Endometrial microvascular endothelial cells (primary cell): ENCODE measurements around the gene HEXD. TPM values are rescaled to one million over a fixed set of nuclear protein-coding genes. Genes with fewer than 3 reads are reported as not detected.
"Not testable (repeated sequence)": the region's sequence is repeated elsewhere in the genome, so short reads cannot be mapped to it uniquely, and the experiment has no call there.

ENCODE experiments used
- in situ Hi-C: cut with HindIII; loops from 2 replicates; pipeline ENCODE4 v1.10.0; 2017; ENCODE audit warnings: low sequenced_read_pairs, low pct_unique_long_range_greater_than_20kb; ENCODE audit errors: inconsistent ontology term
- total RNA-seq: library from RNA; depleted of rRNA; stranded (reverse); fragments of >200 nt; gene quantifications from one replicate; pipeline ENCODE4 v1.2.3, GENCODE V29; 2015; ENCODE audit errors: inconsistent ontology term

HEXD gene
- total RNA-seq, result 31.4 TPM

DNA sequence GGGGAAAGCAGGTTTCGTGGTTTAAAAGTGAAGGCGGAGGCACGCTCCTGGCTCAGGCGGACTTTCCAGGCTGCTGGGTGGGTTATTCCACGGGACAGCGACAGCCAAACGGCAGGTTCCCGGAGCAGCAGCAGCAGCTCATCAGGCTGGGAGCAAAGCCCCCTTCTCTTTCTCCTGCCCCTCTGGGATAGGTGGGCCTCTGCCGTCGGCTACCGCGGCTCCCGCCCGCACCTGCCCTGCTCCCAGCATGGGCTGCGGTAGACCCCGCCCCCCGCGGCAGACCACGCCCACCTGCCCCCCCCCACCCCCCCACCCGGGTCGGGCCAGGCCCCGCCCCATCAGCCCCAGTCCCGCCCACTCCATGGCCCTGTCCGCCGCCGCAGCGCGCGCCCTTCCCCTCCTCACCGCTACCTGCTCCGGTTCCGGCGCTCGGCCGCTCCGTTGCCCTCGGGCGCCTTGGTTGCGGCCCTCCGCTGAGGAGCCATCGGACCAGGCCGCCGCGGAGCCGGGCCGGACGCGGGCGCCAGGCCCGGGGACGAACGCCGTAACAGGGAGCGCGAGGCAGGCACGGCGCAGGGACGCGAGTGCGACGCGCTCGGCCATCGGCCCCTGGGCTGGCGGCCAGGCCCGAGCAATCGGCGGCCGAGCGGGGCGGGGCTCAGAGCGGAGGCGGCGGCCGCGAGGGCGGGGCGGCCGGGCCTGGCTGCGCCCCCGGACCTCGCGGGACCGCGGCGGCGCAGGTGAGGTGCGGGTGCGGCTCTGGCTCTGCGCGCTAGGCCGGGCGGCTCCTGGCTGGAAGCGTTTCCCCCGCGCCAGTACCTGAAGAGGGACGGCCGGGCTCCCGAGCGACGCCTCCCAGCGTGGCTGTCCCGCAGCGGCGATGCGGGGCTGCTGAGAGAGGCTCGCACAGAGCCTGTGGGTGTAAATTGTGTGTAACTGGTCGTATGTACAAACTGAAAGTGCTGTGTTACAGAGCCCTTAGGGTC, at the start of gene HEXD, which contains the start of gene OGFOD3:
Gene HEXD (plus strand): TSS at position 347 of the 986 bp plus-strand sequence. CDS start 1,453 bp downstream, outside the sequence.
Gene OGFOD3 (minus strand): TSS at position 586 of the 986 bp plus-strand sequence. CDS start 101 bp downstream, at position 485.
- in situ Hi-C loops, result loop anchor here (10.0 kb wide), 1 partner anchor 117 kb away; no protein-coding TSS in a partner anchor

DNA sequence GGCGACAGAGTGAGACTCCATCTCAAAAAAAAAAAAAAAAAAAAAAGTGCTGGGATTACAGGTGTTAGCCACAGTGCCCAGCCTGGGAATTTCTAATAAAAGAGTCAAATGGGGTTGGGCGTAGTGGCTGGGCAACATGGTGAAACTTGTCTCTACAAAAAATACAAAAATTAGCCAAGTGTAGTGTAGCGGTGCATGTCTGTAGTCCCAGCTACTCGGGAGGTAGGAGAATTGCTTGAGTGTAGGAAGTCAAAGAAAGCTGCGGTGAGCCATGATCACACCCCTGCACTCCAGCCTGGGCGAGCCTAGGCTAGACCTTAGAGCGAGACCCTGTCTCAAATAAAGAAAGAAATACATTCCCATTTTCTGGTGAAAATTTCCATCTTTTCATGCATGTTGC, 48.9 kb upstream of the HEXD start:
- in situ Hi-C loops, result no loop called here

DNA sequence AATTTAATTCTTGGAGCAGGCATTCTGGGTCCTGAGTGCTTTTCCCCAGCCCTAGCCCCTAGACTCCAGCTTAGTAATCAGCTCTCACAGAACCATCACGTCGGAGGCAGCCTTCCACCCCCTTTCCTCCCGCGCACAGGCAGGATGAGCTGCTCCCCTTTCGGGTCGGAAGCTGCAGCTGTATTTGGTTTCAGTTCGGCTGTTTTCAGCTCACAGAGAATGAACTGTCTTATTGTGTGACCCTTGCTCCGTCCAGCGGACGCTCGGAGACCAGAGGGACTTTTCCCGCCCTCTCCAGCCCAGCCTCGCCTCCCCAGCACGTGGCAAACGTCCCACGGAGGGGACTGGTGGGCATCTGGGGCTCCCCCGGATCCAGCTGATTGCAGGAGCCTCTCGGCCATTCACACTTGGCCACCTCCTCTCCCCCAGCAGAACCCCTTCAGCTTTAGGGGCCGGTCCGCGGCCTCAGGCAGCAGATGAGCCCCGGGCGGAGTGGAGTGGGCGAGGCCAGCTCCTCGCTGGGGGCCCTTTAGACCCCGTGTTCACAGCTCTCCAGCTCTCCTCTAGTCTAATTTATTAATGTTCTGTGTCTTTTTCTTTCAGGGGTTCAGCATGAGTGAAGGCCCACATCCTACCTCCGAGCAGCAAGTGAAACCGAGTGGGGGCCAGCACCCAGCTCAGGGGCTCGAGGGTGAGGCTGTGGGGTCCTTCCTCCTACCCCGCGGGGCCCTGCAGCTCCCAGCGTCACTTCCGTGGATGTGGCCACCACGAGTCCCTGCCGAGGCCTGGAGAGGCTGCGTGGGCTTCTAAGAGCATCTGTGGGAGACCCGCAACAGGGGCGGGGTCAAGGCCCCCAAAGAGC, 47.4 kb upstream of the HEXD start:
- in situ Hi-C loops, result no loop called here

DNA sequence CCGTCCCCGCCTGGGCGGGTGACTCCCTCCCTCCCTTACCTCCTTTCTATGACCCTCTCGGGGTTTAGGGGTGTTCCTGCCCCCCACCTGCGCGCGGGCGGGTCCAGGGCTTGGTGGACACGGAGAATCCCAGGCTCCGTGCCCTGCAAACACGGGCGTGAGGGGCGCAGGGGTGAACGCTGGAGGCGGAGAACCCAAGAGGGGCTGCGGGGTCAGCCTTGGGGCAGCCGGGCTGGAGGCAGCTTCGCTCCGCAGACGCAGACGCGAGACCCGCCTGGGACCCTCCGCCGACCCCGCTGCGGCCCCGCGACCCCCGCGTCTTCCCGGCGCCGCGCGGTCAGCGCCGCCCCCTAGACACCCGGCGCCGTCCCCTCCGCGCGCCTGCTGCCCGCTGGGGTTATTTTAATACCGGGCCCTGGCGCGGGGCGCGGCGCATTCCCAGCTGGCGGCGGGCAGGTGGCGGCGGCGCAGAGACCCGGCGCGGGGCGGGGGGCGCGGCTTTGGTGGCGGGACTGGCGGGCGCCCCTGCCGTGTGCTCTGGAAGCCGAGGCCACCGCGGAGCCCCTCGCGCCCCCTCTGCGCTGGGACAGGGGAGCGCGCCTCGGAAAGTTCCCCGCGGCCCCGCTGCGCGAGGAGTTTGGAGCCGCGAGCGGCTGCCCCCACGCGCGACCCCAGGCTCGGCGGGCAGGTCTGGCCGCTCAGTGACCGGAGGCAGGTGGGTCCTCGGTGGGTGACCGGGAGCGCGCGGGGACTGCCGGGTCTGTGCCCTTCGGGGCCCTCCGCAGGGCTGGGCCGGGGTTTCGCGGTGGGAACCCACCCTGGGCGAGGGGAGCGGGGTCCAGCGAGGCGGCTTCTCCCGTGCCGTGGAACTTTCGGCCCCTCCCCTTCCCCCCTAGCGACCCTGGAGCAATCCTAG, 46.6 kb upstream of the HEXD start, which contains the start of gene UTS2R:
Gene UTS2R (plus strand): TSS at position 433 of the 916 bp plus-strand sequence. CDS start 2,560 bp downstream, outside the sequence.
- in situ Hi-C loops, result no loop called here

DNA sequence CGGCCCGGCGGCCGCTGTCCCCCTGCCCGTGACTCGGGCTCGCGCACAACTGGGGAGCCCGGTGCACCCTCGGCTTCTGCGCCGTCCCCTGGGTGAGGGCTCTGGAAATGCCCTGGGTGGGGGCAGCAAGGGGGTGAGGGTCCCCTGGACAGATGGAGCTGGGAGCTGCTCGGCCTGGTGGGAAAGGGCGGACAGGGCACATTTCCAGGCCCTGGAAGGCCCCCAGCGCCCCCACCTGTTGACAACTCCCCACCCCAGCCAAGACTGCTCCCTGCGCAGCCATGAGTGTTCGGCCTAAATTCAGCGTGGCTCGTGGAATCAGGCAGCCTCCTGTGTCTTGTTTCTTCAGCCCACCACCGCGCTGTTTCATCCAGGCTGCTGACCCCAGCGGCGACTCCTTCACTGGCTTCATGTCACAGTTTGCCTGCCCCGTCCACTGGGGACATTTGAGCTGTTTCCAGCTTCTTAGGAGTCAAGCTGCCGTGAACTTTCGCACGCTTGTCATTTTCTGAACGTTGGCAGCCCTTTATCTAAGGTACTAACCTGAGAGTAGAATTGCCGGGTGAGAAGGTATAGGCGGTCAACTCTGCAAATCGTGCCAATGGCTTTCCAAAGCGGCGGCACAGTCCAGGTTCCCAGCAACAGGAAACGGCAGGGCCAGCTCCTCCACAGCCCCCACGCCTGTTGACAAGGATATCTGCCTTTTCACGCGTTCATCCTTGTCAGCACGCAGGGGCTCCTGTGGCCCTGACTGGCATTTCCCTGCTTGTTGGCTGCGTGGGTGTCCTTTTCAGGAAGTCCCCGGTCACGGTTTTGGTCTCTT, 45.7 kb upstream of the HEXD start:
- in situ Hi-C loops, result no loop called here

DNA sequence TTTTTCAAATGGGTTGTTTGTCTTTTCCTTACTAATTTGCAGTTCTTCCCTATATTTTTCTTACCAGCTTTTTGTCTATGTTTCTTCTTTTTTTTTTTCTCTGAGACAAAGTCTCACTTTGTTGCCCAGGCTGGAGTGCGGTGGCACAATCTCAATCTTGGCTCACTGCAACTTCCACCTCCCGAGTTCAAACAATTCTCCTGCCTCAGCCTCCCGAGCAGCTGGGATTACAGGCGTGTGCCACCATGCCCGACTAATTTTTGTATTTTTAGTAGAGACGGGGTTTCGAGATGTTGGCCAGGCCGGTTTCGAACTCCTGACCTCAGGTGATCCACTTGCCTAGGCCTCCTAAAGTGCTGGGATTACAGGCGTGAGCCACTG, 45.1 kb upstream of the HEXD start:
- in situ Hi-C loops, result not testable (repeated sequence)

DNA sequence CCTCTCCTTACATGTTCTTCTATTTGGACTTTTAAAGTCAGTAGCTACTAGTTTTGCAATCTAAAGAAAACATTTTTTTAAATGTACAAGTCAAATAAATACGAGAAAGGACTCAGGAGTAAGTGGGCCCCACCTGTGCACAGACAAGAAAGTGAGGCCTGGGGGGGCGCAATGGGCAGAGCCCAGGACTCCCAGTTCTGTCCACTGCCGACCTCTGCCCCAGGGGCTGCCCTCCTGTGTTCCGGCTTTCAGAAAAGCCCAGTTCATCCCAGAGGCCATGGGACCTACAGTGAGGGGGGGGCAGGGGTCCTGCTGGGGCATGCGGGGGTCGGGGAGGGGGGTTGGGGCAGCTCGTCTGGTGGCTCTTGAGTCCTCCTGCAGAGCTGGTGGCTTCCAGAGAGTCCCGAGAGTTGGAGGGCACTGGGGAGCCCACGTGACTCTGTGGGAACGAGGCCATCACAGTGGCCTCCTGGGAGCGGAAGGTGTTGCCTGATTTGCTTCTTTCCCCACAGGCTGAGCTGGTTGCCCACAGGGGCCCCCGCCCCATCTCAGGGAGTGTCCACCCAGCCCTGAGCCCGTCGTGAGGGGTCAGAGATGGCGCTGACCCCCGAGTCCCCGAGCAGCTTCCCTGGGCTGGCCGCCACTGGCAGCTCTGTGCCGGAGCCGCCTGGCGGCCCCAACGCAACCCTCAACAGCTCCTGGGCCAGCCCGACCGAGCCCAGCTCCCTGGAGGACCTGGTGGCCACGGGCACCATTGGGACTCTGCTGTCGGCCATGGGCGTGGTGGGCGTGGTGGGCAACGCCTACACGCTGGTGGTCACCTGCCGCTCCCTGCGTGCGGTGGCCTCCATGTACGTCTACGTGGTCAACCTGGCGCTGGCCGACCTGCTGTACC, 44.2 kb upstream of the HEXD start:
- in situ Hi-C loops, result no loop called here

DNA sequence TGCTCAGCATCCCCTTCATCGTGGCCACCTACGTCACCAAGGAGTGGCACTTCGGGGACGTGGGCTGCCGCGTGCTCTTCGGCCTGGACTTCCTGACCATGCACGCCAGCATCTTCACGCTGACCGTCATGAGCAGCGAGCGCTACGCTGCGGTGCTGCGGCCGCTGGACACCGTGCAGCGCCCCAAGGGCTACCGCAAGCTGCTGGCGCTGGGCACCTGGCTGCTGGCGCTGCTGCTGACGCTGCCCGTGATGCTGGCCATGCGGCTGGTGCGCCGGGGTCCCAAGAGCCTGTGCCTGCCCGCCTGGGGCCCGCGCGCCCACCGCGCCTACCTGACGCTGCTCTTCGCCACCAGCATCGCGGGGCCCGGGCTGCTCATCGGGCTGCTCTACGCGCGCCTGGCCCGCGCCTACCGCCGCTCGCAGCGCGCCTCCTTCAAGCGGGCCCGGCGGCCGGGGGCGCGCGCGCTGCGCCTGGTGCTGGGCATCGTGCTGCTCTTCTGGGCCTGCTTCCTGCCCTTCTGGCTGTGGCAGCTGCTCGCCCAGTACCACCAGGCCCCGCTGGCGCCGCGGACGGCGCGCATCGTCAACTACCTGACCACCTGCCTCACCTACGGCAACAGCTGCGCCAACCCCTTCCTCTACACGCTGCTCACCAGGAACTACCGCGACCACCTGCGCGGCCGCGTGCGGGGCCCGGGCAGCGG, 43.4 kb upstream of the HEXD start:
- in situ Hi-C loops, result no loop called here

DNA sequence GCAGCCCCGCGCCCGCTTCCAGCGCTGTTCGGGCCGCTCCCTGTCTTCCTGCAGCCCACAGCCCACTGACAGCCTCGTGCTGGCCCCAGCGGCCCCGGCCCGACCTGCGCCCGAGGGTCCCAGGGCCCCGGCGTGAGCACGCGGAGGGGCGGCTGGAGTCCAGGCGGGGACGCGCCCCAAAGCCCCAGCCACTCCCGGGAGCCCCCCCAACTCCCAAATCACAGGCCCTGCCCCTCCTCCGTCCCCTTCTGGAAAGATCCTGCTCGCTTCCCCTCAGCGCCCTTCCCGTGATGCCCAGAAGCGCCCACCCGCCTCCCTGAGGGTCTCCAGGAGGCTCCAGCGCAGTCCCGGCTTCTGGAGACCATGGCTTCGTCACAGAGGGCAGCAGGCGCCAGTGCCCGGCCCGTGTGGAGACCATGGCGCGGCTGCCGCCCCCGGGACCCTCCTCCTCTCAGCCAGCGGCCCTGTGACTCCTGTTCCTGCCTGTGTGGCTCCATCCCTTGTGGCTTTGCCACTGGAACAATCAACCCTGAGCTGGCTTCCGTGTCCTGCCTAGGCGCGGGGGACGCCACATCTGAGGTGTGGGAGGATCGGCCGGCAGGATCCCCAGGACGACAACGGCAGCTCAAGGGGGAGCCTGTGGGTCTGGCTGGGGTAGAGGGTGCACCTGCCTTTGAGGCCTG, 42.6 kb upstream of the HEXD start:
- in situ Hi-C loops, result no loop called here

DNA sequence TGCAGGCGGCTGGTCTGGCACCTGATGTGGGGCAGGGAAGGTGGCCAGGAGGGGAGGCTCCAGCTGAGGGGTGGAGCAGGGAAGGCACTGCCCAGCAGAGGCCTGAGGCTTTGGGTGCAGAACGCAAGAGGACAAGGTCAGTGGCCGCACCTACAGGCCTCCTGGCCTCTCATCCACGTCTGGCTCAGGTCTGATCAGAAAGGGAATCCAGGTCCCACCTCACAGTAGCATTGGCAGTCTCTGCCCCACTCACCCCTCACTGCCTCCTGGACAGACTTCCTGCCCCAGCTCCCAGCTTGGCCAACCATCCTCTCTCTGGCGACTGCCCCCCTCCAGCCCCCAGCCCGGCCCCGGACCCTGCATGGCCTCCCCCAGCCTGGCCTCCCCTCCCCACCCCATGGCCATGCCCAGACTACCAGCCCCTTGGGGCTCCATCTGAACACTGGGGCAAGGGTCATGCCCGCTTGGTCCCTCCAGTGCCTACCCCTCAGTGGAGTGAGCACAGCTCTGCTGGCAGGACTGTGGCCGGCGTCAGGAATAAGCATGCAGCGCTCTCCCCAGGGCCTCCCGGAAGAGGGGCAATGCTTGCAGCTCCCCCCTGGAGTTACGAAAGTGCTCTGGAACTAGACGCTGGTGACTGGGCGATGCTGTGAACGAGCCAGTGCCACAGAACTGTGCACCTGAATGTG, 42.0 kb upstream of the HEXD start:
- in situ Hi-C loops, result no loop called here

DNA sequence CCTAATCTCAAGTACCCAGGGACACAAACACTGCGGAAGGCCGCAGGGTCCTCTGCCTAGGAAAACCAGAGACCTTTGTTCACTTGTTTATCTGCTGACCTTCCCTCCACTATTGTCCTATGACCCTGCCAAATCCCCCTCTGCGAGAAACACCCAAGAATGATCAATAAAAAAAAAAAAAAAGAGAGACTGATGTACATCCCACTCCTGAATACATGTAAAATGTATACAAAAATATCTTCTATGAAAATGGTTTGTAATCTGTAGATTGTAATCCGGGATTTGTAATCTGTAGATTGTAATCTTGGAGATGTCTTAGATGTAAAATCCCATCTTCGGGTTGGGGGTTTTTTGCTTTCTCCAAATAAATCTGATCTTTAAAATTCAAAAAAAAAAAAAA, 40.9 kb upstream of the HEXD start:
- in situ Hi-C loops, result not testable (repeated sequence)

DNA sequence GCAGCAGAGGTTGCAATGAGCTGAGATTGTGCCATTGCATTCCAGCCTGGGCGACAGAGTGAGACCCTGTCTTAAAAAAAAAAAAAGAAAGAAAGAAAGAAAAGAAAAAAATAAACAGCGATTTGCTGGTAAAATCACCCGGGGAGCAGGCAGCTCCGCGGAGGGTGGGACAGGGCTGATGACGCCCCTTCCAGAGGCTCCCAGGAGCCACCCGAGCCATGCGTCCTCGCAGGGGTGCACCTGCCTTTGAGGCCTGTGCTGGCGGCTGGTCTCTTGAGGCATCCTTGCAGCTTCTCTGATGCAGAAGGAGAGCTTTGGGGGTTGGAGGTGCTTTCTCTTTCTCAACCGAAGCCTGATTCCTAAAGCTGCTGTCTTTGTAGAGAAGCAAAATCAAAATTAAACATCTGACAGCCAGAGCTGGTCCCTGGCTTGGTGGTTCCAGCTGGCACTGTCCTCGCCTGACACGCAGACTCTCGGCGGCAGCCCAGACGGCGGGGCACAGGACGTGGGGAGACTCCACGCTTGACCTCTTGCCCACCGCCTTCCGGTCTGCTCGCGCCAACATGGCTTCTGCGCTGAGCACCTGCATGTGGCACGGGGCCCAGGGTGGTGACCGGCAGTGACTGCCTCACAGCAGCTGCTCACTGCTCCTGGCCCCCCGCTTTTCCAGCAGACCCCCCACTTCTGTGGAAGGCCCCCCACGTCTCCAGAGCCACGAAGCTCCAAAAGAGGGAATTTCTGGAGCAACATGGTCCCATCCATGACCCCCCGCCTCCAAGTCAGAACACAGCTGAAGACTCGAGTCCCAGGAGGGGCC, 40.0 kb upstream of the HEXD start:
- in situ Hi-C loops, result no loop called here

DNA sequence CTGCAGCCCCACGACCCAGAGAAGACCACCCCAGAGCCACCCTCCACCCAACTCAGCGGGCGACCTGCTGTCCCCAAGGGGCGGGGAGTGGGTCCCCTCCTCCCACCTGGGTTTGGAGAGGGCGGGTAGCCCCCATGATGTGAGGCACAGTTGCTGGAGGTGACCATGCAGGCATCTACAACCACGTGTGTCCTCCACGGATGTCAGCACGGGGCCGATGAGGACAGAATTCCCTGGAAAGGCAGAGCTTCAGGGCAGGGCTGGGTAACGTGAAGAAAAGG, 39.5 kb upstream of the HEXD start:
- in situ Hi-C loops, result no loop called here

DNA sequence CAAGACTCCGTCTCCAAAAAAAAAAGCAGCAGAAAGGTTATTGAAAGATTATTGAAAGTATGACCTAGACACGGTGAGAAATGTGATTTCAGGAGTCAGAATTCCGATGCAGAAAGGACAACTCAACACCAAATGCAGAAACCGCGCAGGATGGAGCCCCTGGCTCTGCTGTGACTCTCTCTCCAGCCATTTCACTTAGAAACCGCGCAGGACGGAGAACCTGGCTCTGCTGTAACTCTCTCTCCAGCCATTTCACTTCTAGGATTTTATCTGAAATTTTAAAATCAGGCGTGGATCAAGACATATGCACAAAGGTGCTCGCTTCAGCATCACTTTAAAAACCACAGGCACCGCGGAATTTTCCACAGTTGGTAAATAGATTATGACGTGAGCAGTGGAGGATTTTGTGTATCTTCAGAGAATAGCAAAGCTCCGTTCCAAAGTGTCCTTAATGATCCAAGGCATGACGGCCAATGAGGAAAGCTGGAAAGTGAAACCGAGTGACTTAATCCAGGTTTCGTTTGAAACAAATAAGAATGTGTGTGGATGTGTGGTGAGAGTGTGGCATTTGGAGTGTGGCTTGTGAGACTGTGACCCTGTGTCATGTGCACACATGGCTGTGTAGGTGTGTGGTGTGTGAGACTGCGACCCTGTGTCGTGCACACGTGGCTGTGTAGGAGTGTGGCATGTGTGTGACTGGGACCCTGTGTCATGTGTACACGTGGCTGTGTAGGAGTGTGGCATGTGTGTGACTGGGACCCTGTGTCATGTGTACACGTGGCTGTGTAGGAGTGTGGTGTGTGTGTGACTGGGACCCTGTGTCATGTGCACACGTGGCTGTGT, 37.1 kb upstream of the HEXD start:
- in situ Hi-C loops, result no loop called here
